Neuron (in vitro differentiated cells): Measurements from ENCODE around the gene LRRC4B.
"Not testable (repeated sequence)": the region's sequence is repeated elsewhere in the genome, so short reads cannot be mapped to it uniquely, and the experiment has no call there.

Experiments used
- H2AFZ ChIP-seq: one replicate; pipeline ENCODE4 v1.6.1; 2013; ENCODE audit warnings: low read depth, mild to moderate bottlenecking, inconsistent platforms, low read length, moderate library complexity
- H3K27me3 ChIP-seq: one replicate; pipeline ENCODE4 v1.6.1; 2013; ENCODE audit warnings: low read length; ENCODE audit not compliant: insufficient read depth
- H3K36me3 ChIP-seq: one replicate; pipeline ENCODE4 v1.6.1; 2013; ENCODE audit warnings: low read length; ENCODE audit not compliant: insufficient read depth
- H3K4me1 ChIP-seq: one replicate; pipeline ENCODE4 v1.6.1; 2013; ENCODE audit warnings: low read length; ENCODE audit not compliant: insufficient read depth
- H3K4me3 ChIP-seq: 2 replicates; pipeline ENCODE4 v1.5.1; 2013; ENCODE audit warnings: mild to moderate bottlenecking, low read length, moderate library complexity
- H3K9me3 ChIP-seq: one replicate; pipeline ENCODE4 v1.6.1; 2013; ENCODE audit warnings: low read length

Gene LRRC4B

GRCh38 chr19:50599427-50599826, 31.2 kb upstream of the LRRC4B start:
- H2AFZ ChIP-seq, result no peak overlapping the region
- no peak overlapping the region for H3K4me3 ChIP-seq
- no peaks in the 10 kb centered on the region for H3K9me3 ChIP-seq
- no peaks in the 10 kb centered on the region for H3K36me3 ChIP-seq
- no peaks in the 10 kb centered on the region for H3K4me1 ChIP-seq
- peaks cover 4% of the 10 kb centered on the region for H3K27me3 ChIP-seq

- H3K9me3 ChIP-seq, result no peaks in the 10 kb centered on the region
- H3K27me3 ChIP-seq, result peaks cover 4% of the 10 kb centered on the region
- no peaks in the 10 kb centered on the region for H3K4me1 ChIP-seq
- H3K36me3 ChIP-seq, result no peaks in the 10 kb centered on the region
- H3K4me3 ChIP-seq, result no peak overlapping the region
- H2AFZ ChIP-seq, result no peak overlapping the region
Measured at GRCh38 chr19:50590191-50590590, 22.0 kb upstream of the LRRC4B start.

- not testable (repeated sequence) for H3K9me3 ChIP-seq, H3K4me3 ChIP-seq, H3K27me3 ChIP-seq, H2AFZ ChIP-seq, H3K4me1 ChIP-seq, H3K36me3 ChIP-seq
Measured at GRCh38 chr19:50581795-50582660, 13.8 kb upstream of the LRRC4B start.

GRCh38 chr19:50580970-50581634, 12.9 kb upstream of the LRRC4B start:
- Histone ChIP-seq H3K36me3 (no peaks in the 10 kb centered on the region), H3K4me3 (no peak overlapping the region), H3K27me3 (no peaks in the 10 kb centered on the region), H2AFZ (no peak overlapping the region), H3K9me3 (peaks cover 3% of the 10 kb centered on the region), H3K4me1 (no peaks in the 10 kb centered on the region)

- no peaks in the 10 kb centered on the region for H3K36me3 ChIP-seq
Measured at GRCh38 chr19:50580240-50580639, 12.0 kb upstream of the LRRC4B start.

GRCh38 chr19:50576769-50577168, 8.5 kb upstream of the LRRC4B start:
- not testable (repeated sequence) for H3K9me3 ChIP-seq, H3K27me3 ChIP-seq, H3K4me3 ChIP-seq, H2AFZ ChIP-seq, H3K4me1 ChIP-seq, H3K36me3 ChIP-seq

More at GRCh38 chr19:50580240-50580639, 12.0 kb upstream of the LRRC4B start:
- Histone ChIP-seq H3K4me3 (no peak overlapping the region), H3K4me1 (no peaks in the 10 kb centered on the region), H3K27me3 (no peaks in the 10 kb centered on the region), H2AFZ (no peak overlapping the region), H3K9me3 (peaks cover 3% of the 10 kb centered on the region)

- no peak overlapping the region for H2AFZ ChIP-seq
- peaks cover 2% of the 10 kb centered on the region for H3K9me3 ChIP-seq
- H3K4me3 ChIP-seq, result no peak overlapping the region
- H3K4me1 ChIP-seq, result no peaks in the 10 kb centered on the region
- H3K27me3 ChIP-seq, result no peaks in the 10 kb centered on the region
- no peaks in the 10 kb centered on the region for H3K36me3 ChIP-seq
Measured at GRCh38 chr19:50573741-50574461, 5.7 kb upstream of the LRRC4B start.

GRCh38 chr19:50570997-50571396, 2.8 kb upstream of the LRRC4B start:
- no peaks in the 10 kb centered on the region for H3K27me3 ChIP-seq

GRCh38 chr19:50569938-50570540, 1.8 kb upstream of the LRRC4B start:
- no peaks in the 10 kb centered on the region for H3K27me3 ChIP-seq

More at GRCh38 chr19:50570997-50571396, 2.8 kb upstream of the LRRC4B start:
- Histone ChIP-seq H3K4me3 (no peak overlapping the region), H3K36me3 (no peaks in the 10 kb centered on the region), H2AFZ (no peak overlapping the region), H3K4me1 (peaks cover 7% of the 10 kb centered on the region), H3K9me3 (peaks cover 2% of the 10 kb centered on the region)

GRCh38 chr19:50568728-50569698, 778 bp upstream of the LRRC4B start:
- Histone ChIP-seq H3K4me3 (no peak overlapping the region), H3K4me1 (peaks cover 27% of the 10 kb centered on the region), H2AFZ (no peak overlapping the region), H3K36me3 (peaks cover 5% of the 10 kb centered on the region), H3K27me3 (no peaks in the 10 kb centered on the region), H3K9me3 (peaks cover 2% of the 10 kb centered on the region)

More at GRCh38 chr19:50569938-50570540, 1.8 kb upstream of the LRRC4B start:
- no peaks in the 10 kb centered on the region for H3K36me3 ChIP-seq
- peaks cover 16% of the 10 kb centered on the region for H3K4me1 ChIP-seq
- H3K9me3 ChIP-seq, result peaks cover 2% of the 10 kb centered on the region
- H3K4me3 ChIP-seq, result no peak overlapping the region
- no peak overlapping the region for H2AFZ ChIP-seq

GRCh38 chr19:50567052-50567841, 988 bp downstream of the LRRC4B start:
- H3K27me3 ChIP-seq, result no peaks in the 10 kb centered on the region
- peaks cover 12% of the 10 kb centered on the region for H3K36me3 ChIP-seq
- H2AFZ ChIP-seq, result no peak overlapping the region
- H3K4me3 ChIP-seq, result peak overlapping the region; percentile 73
- H3K4me1 ChIP-seq, result peaks cover 38% of the 10 kb centered on the region
- peaks cover 2% of the 10 kb centered on the region for H3K9me3 ChIP-seq
